H9 (cell line): ENCODE results near the gene CARD11. TPM values are rescaled to one million over a fixed set of nuclear protein-coding genes. Genes with fewer than 3 reads are reported as not detected.
A peak's percentile ranks its signal among the peaks of the same experiment; 100 is the strongest.

Source experiments
- DNase-seq: peaks from one replicate; pipeline ENCODE4 v3.0.0-alpha.2; 2017
- H2AFZ ChIP-seq: one replicate; pipeline ENCODE4 v1.6.1; 2013; ENCODE audit warnings: mild to moderate bottlenecking, low read length, control low read depth, moderate library complexity
- H2AK5ac ChIP-seq: 2 replicates; pipeline ENCODE4 v1.6.1; 2013; ENCODE audit warnings: low read length, control low read depth, mixed read lengths; ENCODE audit not compliant: insufficient read length
- H2BK120ac ChIP-seq: one replicate; pipeline ENCODE4 v1.6.1; 2013; ENCODE audit warnings: low read depth, mild to moderate bottlenecking, low read length, control low read depth, inconsistent platforms; ENCODE audit not compliant: poor library complexity, severe bottlenecking
- H2BK12ac ChIP-seq: 2 replicates; pipeline ENCODE4 v1.6.1; 2013; ENCODE audit warnings: low read length, control low read depth, mixed read lengths, low read depth; ENCODE audit not compliant: insufficient read length
- H2BK15ac ChIP-seq: 2 replicates; pipeline ENCODE4 v1.6.1; 2013; ENCODE audit warnings: low read depth, low read length, control low read depth
- H2BK20ac ChIP-seq: one replicate; pipeline ENCODE4 v1.6.1; 2013; ENCODE audit warnings: low read depth, mild to moderate bottlenecking, low read length, control low read depth, inconsistent platforms; ENCODE audit not compliant: poor library complexity, severe bottlenecking
- H2BK5ac ChIP-seq: 2 replicates; pipeline ENCODE4 v1.6.1; 2013; ENCODE audit warnings: low read length, control low read depth, mixed read lengths; ENCODE audit not compliant: insufficient read length
- H3K14ac ChIP-seq: 2 replicates; pipeline ENCODE4 v1.6.1; 2013; ENCODE audit warnings: low read length, control low read depth; ENCODE audit not compliant: insufficient read depth
- H3K18ac ChIP-seq: 2 replicates; pipeline ENCODE4 v1.6.1; 2013; ENCODE audit warnings: low read depth, mild to moderate bottlenecking, mixed read lengths, low read length, control low read depth; ENCODE audit not compliant: insufficient read length
- H3K23ac ChIP-seq: 2 replicates; pipeline ENCODE4 v1.6.1; 2013; ENCODE audit warnings: low read length, control low read depth, mixed read lengths, low read depth; ENCODE audit not compliant: insufficient read length
- H3K23me2 ChIP-seq: 2 replicates; pipeline ENCODE4 v1.6.1; 2013; ENCODE audit warnings: low read depth, mild to moderate bottlenecking, mixed read lengths, low read length, control low read depth; ENCODE audit not compliant: insufficient read length, poor library complexity, severe bottlenecking
- H3K27ac ChIP-seq: 2 replicates; pipeline ENCODE4 v1.5.1; 2013; ENCODE audit warnings: low read length, control low read depth, mixed read lengths, low read depth; ENCODE audit not compliant: insufficient read length
- H3K27me3 ChIP-seq: 2 replicates; pipeline ENCODE4 v1.6.1; 2013; ENCODE audit warnings: low read length, control low read depth, inconsistent platforms; ENCODE audit not compliant: insufficient read depth
- H3K4ac ChIP-seq: 2 replicates; pipeline ENCODE4 v1.6.1; 2013; ENCODE audit warnings: low read depth, mild to moderate bottlenecking, control low read depth, inconsistent platforms, low read length, moderate library complexity
- H3K4me1 ChIP-seq: 2 replicates; pipeline ENCODE4 v1.6.1; 2013; ENCODE audit warnings: low read length, control low read depth, inconsistent platforms; ENCODE audit not compliant: insufficient read depth
- H3K4me2 ChIP-seq: 2 replicates; pipeline ENCODE4 v1.6.1; 2013; ENCODE audit warnings: low read length, control low read depth, mixed read lengths; ENCODE audit not compliant: insufficient read length, insufficient read depth
- H3K56ac ChIP-seq: 2 replicates; pipeline ENCODE4 v1.6.1; 2013; ENCODE audit warnings: low read depth, mild to moderate bottlenecking, mixed read lengths, low read length, control low read depth; ENCODE audit not compliant: insufficient read length
- H3K79me1 ChIP-seq: 2 replicates; pipeline ENCODE4 v1.6.1; 2013; ENCODE audit warnings: low read depth, mild to moderate bottlenecking, moderate library complexity, low read length, control low read depth, inconsistent platforms; ENCODE audit not compliant: insufficient read depth, poor library complexity, severe bottlenecking
- H3K79me2 ChIP-seq: 2 replicates; pipeline ENCODE4 v1.6.1; 2013; ENCODE audit warnings: low read length, control low read depth, inconsistent platforms; ENCODE audit not compliant: insufficient read depth
- H3K9ac ChIP-seq: 2 replicates; pipeline ENCODE4 v1.6.1; 2013; ENCODE audit warnings: low read length, control low read depth, mixed read lengths; ENCODE audit not compliant: insufficient read length; ENCODE audit errors: extremely low read depth
- H3K9me3 ChIP-seq: one replicate; pipeline ENCODE4 v1.6.1; 2013; ENCODE audit warnings: low read depth, low read length, inconsistent platforms; ENCODE audit not compliant: control insufficient read depth
- H3T11ph ChIP-seq: one replicate; pipeline ENCODE4 v1.6.1; 2013; ENCODE audit warnings: mild to moderate bottlenecking, low read length, control low read depth, inconsistent platforms
- H4K20me1 ChIP-seq: one replicate; pipeline ENCODE4 v1.6.1; 2013; ENCODE audit not compliant: control insufficient read depth, insufficient read length, insufficient read depth
- H4K5ac ChIP-seq: 2 replicates; pipeline ENCODE4 v1.6.1; 2013; ENCODE audit warnings: low read depth, mild to moderate bottlenecking, mixed read lengths, low read length, control low read depth; ENCODE audit not compliant: insufficient read length
- H4K8ac ChIP-seq: replicated peaks from 2 replicates; pipeline ENCODE4 v1.6.1; 2013; ENCODE audit warnings: low read length, control low read depth, mixed read lengths, low read depth; ENCODE audit not compliant: insufficient read length
- H4K91ac ChIP-seq: 2 replicates; pipeline ENCODE4 v1.6.1; 2013; ENCODE audit warnings: low read depth, mild to moderate bottlenecking, moderate library complexity, mixed read lengths, low read length, control low read depth; ENCODE audit not compliant: insufficient read length
- H3K27ac Mint-ChIP-seq, 3 experiments: 2 replicates in 2 of 3; 3 replicates in 1 of 3; pipeline ENCODE4 v1.8.0; 2020 to 2021; ENCODE audit warnings: mixed read lengths in 3 of 3, mild to moderate bottlenecking in 1 of 3, moderate library complexity in 1 of 3
- H3K27me3 Mint-ChIP-seq: 2 replicates; pipeline ENCODE4 v1.8.0; 2021; ENCODE audit warnings: low read depth, mild to moderate bottlenecking, moderate library complexity, mixed read lengths
- H3K36me3 Mint-ChIP-seq, 3 experiments: 2 replicates in 2 of 3; 3 replicates in 1 of 3; pipeline ENCODE4 v1.8.0; 2020 to 2021; ENCODE audit warnings: low read depth in 3 of 3, mixed read lengths in 3 of 3; ENCODE audit not compliant: insufficient read depth in 1 of 3
- H3K4me1 Mint-ChIP-seq, 2 experiments: 2 replicates each; pipeline ENCODE4 v1.8.0; 2020; ENCODE audit warnings: mixed read lengths in 2 of 2
- H3K4me3 Mint-ChIP-seq, 2 experiments: 2 replicates in 1 of 2; 3 replicates in 1 of 2; pipeline ENCODE4 v1.8.0; 2020 to 2021; ENCODE audit warnings: mild to moderate bottlenecking in 2 of 2, mixed read lengths in 2 of 2, moderate library complexity in 1 of 2
- H3K9me3 Mint-ChIP-seq, 2 experiments: 2 replicates in 1 of 2; 3 replicates in 1 of 2; pipeline ENCODE4 v1.8.0; 2020; ENCODE audit warnings: mild to moderate bottlenecking in 2 of 2, mixed read lengths in 2 of 2, moderate library complexity in 1 of 2
- WGBS: extraction: QIAGEN DNeasy Blood & Tissue Kit; methylation state at CpG from one replicate; pipeline ENCODE4 v1.1.7; 2013; ENCODE audit warnings: missing lambda C conversion rate, low lambda C conversion rate, mixed read lengths; ENCODE audit not compliant: insufficient read length; ENCODE audit errors: extremely low coverage; 5-methylcytosine and 5-hydroxymethylcytosine counted together
- total RNA-seq: library from RNA; stranded (reverse); gene quantifications from 2 replicates; pipeline ENCODE4 v1.2.1, GENCODE V29; 2021
- TF ChIP-seq, protein P1 (sequence below): fragments of 200-600 bp; sonication (generic); conservative IDR thresholded peaks from 3 replicates; pipeline ENCODE4 v1.8.0; 2021; ENCODE audit warnings: antibody characterized with exemption, mild to moderate bottlenecking

The CARD11 gene
- total RNA-seq, 1 experiment from 2014 or later: 20.0 TPM

DNA sequence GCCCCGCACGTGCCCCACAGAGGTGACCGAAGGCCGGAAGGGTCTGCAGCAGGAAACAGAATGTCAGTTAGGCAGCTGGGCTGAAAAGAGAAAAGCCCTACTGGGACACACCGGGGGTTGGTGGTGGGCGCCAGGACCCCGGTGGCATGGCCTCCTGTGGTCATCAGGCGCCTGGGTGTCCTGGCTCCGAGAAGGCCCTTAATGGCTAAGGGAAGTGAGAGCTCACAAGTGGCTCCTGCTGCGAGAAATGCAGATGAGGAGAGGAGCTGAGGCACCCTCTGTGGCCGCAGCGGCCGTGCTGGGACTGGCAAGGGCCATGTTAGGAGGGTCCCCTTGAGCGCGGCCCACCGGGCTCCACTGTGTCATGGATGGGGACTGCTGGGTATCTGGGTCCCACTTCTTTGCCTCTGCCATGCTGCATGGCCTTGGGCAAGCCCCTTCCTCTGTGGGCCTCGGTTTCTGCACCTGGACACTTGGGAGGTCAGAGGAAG lies 120.3 kb downstream of the CARD11 start:
- Histone ChIP-seq H3K79me1 (no peaks in the 10 kb centered on the region), H4K91ac (no peak overlapping the region), H3K4ac (no peak overlapping the region), H3K14ac (no peak overlapping the region), H3K27me3 (no peaks in the 10 kb centered on the region), H3K56ac (no peak overlapping the region), H3K18ac (no peak overlapping the region), H4K20me1 (no peaks in the 10 kb centered on the region), H2AFZ (no peak overlapping the region), H3T11ph (no peak overlapping the region), H2BK12ac (no peak overlapping the region), H3K23ac (no peak overlapping the region), H2AK5ac (no peak overlapping the region), H2BK120ac (no peak overlapping the region), H2BK15ac (no peak overlapping the region), H2BK20ac (no peak overlapping the region), H3K9me3 (no peaks in the 10 kb centered on the region), H2BK5ac (no peak overlapping the region), H3K4me1 (no peaks in the 10 kb centered on the region), H3K9ac (no peak overlapping the region), H4K8ac (no peak overlapping the region), H3K27ac (no peak overlapping the region), H4K5ac (no peak overlapping the region), H3K4me2 (no peak overlapping the region), H3K23me2 (no peaks in the 10 kb centered on the region), H3K79me2 (no peaks in the 10 kb centered on the region)
- Mint-ChIP-seq H3K36me3 (peaks cover 0 to 23% (median 11%) of the 10 kb centered on the region in 3 experiments; a peak in 6 of 7 replicates), H3K9me3 (peaks cover 0 to 2% of the 10 kb centered on the region in 2 experiments; a peak in 1 of 5 replicates), H3K27me3 (no peaks in the 10 kb centered on the region), H3K4me3 (no peak overlapping the region), H3K4me1 (peaks cover 0 to 7% of the 10 kb centered on the region in 2 experiments; a peak in 2 of 4 replicates), H3K27ac (peak overlapping the region in 1 of 3 experiments; percentile 31; a peak in 1 of 7 replicates)
- no peak for DNase-seq
- TF ChIP-seq, protein P1, sequence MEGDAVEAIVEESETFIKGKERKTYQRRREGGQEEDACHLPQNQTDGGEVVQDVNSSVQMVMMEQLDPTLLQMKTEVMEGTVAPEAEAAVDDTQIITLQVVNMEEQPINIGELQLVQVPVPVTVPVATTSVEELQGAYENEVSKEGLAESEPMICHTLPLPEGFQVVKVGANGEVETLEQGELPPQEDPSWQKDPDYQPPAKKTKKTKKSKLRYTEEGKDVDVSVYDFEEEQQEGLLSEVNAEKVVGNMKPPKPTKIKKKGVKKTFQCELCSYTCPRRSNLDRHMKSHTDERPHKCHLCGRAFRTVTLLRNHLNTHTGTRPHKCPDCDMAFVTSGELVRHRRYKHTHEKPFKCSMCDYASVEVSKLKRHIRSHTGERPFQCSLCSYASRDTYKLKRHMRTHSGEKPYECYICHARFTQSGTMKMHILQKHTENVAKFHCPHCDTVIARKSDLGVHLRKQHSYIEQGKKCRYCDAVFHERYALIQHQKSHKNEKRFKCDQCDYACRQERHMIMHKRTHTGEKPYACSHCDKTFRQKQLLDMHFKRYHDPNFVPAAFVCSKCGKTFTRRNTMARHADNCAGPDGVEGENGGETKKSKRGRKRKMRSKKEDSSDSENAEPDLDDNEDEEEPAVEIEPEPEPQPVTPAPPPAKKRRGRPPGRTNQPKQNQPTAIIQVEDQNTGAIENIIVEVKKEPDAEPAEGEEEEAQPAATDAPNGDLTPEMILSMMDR: no peak
- no CpG with 5 or more reads among the region's 17 CpGs for WGBS
